GM21786 (cell line): Measurements from ENCODE around the gene GIPC3.
"Not testable (repeated sequence)": the region's sequence is repeated elsewhere in the genome, so short reads cannot be mapped to it uniquely, and the experiment has no call there.

ENCODE experiments used
- ATAC-seq: cut with Tn5 transposase; IDR thresholded peaks from one replicate; pipeline ENCODE4 v1.9.1; 2021; ENCODE audit not compliant: unreplicated experiment

Gene GIPC3

GRCh38 chr19:3575949-3576673 lies 9.2 kb upstream of the GIPC3 start:
- ATAC-seq: no peak

- no peak for ATAC-seq
These were observed 8.4 kb upstream of the GIPC3 start for GRCh38 chr19:3576696-3577443.

GRCh38 chr19:3577723-3578344 lies 7.4 kb upstream of the GIPC3 start:
- ATAC-seq: no peak

GRCh38 chr19:3578390-3578789 lies 6.9 kb upstream of the GIPC3 start:
- ATAC-seq: no peak

GRCh38 chr19:3580156-3580934 lies 4.9 kb upstream of the GIPC3 start:
- no peak for ATAC-seq

GRCh38 chr19:3581792-3582191 lies 3.5 kb upstream of the GIPC3 start:
- ATAC-seq: not testable (repeated sequence)

- not testable (repeated sequence) for ATAC-seq
These were observed 1.1 kb upstream of the GIPC3 start for GRCh38 chr19:3584036-3584802.

- ATAC-seq: no peak
These were observed 899 bp downstream of the GIPC3 start for GRCh38 chr19:3586127-3586626.

GRCh38 chr19:3586707-3587346 lies 1.5 kb downstream of the GIPC3 start:
- ATAC-seq: no peak

- ATAC-seq: no peak
These were observed 4.2 kb downstream of the GIPC3 start for GRCh38 chr19:3589439-3589838.

GRCh38 chr19:3589949-3590348 lies 4.7 kb downstream of the GIPC3 start:
- no peak for ATAC-seq

- ATAC-seq: no peak
These were observed 5.8 kb downstream of the GIPC3 start for GRCh38 chr19:3590991-3591659.

GRCh38 chr19:3591876-3592613 lies 6.8 kb downstream of the GIPC3 start:
- no peak for ATAC-seq

GRCh38 chr19:3593156-3593555 lies 7.9 kb downstream of the GIPC3 start:
- no peak for ATAC-seq

GRCh38 chr19:3595521-3596061 lies 10.3 kb downstream of the GIPC3 start:
- no peak for ATAC-seq

- ATAC-seq: no peak
These were observed 14.5 kb downstream of the GIPC3 start for GRCh38 chr19:3599776-3600187.

GRCh38 chr19:3601021-3601420 lies 15.7 kb downstream of the GIPC3 start:
- no peak for ATAC-seq

- no peak for ATAC-seq
These were observed 18.0 kb downstream of the GIPC3 start for GRCh38 chr19:3603121-3603811.
